T-helper 17 cell (primary cell): Measurements from ENCODE around the gene INTS14. TPM values are rescaled to one million over a fixed set of nuclear protein-coding genes. Genes with fewer than 3 reads are reported as not detected.
"Not testable (repeated sequence)": the region's sequence is repeated elsewhere in the genome, so short reads cannot be mapped to it uniquely, and the experiment has no call there.

Experiments used
- ATAC-seq: fragments of 150-1000 bp; cut with Tn5 transposase; 2 replicates; pipeline ENCODE4 v1.10.0; 2021; ENCODE audit warnings: mild to moderate bottlenecking, moderate library complexity
- DNase-seq, 3 donors: peaks; one replicate each; pipeline versions ENCODE4 v3.0.0 to v3.0.0-alpha.2; 2020 to 2021
- H3K9me3 ChIP-seq: one replicate; pipeline ENCODE4 v1.7.0; 2013; ENCODE audit warnings: low read length, mild to moderate bottlenecking; ENCODE audit not compliant: control insufficient read depth, poor library complexity, severe bottlenecking
- H3K27ac Mint-ChIP-seq: one replicate; pipeline ENCODE4 v1.8.0; 2022; ENCODE audit warnings: mild to moderate bottlenecking, moderate library complexity, mixed read lengths
- H3K27me3 Mint-ChIP-seq: one replicate; pipeline ENCODE4 v1.8.0; 2022; ENCODE audit warnings: mixed read lengths
- H3K36me3 Mint-ChIP-seq: one replicate; pipeline ENCODE4 v1.8.0; 2022; ENCODE audit warnings: low read depth, mixed read lengths
- H3K4me1 Mint-ChIP-seq: one replicate; pipeline ENCODE4 v1.8.0; 2022; ENCODE audit warnings: mild to moderate bottlenecking, mixed read lengths
- H3K4me3 Mint-ChIP-seq: one replicate; pipeline ENCODE4 v1.8.0; 2022; ENCODE audit warnings: mild to moderate bottlenecking, moderate library complexity, mixed read lengths
- total RNA-seq, 4 donors: library from RNA in 2 of 4; stranded (reverse) in 2 of 4; gene quantifications; one replicate each; pipeline ENCODE4 v1.2.3 and lab custom pipeline; 2022 to 2026

Gene INTS14
- total RNA-seq, 2 donors from 2014 or later = 19.2 to 23.7 TPM

GRCh38 chr15:65620833-65621232 is 9.9 kb upstream of the INTS14 start:
- H3K36me3 Mint-ChIP-seq = peaks cover 7% of the 10 kb centered on the region

DNA sequence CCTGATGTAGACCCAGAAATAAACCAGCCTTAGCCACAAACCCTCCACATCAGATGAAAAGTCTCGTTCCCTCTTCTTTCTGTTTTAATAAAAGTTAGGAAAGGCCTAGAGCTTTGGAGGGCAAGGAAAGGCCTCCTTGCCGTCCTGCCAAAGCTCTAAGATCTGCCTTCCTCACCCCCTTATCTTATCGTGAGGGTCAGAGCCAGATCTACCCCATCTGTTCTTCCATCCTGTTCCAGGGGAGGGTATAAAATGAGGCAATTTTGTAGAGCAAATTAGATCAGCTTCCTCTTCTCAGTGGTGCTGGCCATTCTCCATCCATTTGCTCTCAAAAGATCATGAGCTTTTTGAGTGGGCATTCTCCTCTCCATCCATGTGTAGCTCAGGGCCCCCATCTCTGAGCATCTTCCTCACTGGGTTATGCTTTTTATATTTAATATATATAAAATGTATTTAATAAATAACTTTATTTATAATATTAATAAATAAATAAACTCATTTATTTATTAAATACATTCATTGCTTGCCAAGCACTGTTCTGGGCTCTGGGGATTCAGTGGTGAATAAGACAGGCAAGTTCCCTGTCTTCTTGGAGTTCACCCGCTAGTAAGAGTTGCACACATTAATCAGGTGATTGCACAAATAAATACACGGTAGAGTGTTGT is 8.8 kb upstream of the INTS14 start:
- H3K27me3 Mint-ChIP-seq = no peaks in the 10 kb centered on the region
- DNase-seq = no peak
- peaks cover 2% of the 10 kb centered on the region for H3K36me3 Mint-ChIP-seq
- no peaks in the 10 kb centered on the region for H3K9me3 ChIP-seq
- H3K4me1 Mint-ChIP-seq = no peaks in the 10 kb centered on the region
- ATAC-seq = no peak
- no peak overlapping the region for H3K27ac Mint-ChIP-seq
- peak overlapping the region; percentile 59 for H3K4me3 Mint-ChIP-seq

More at GRCh38 chr15:65620833-65621232, 9.9 kb upstream of the INTS14 start:
- H3K4me1 Mint-ChIP-seq = no peaks in the 10 kb centered on the region
- ATAC-seq (no peak), DNase-seq (no peak)
- H3K27me3 Mint-ChIP-seq = no peaks in the 10 kb centered on the region
- no peak overlapping the region for H3K4me3 Mint-ChIP-seq
- H3K27ac Mint-ChIP-seq = no peak overlapping the region
- H3K9me3 ChIP-seq = no peaks in the 10 kb centered on the region

- H3K4me1 Mint-ChIP-seq = peaks cover 2% of the 10 kb centered on the region
- no peak overlapping the region for H3K27ac Mint-ChIP-seq
- no peak for ATAC-seq
- no peak for DNase-seq
- H3K27me3 Mint-ChIP-seq = no peaks in the 10 kb centered on the region
- H3K4me3 Mint-ChIP-seq = no peak overlapping the region
- H3K9me3 ChIP-seq = no peaks in the 10 kb centered on the region
- no peaks in the 10 kb centered on the region for H3K36me3 Mint-ChIP-seq
Observed at GRCh38 chr15:65618560-65619109, 7.7 kb upstream of the INTS14 start.

DNA sequence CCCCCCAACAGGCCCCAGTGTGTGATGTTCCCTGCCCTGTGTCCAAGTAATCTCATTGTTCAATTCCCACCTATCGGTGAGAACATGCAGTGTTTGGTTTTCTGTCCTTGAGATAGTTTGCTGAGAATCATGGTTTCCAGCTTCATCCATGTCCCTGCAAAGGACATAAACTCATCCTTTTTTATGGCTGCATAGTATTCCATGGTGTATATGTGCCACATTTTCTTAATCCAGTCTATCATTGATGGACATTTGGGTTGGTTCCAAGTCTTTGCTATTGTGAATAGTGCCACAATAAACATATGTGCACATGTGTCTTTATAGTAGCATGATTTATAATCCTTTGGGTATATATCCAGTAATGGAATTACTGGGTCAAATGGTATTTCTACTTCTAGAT is 5.0 kb upstream of the INTS14 start:
- ATAC-seq, H3K9me3 ChIP-seq, H3K4me3 Mint-ChIP-seq, H3K27me3 Mint-ChIP-seq, H3K36me3 Mint-ChIP-seq, H3K27ac Mint-ChIP-seq, DNase-seq: not testable (repeated sequence)
- H3K4me1 Mint-ChIP-seq = peaks cover 18% of the 10 kb centered on the region

GRCh38 chr15:65612949-65613744 is 2.2 kb upstream of the INTS14 start:
- peaks cover 20% of the 10 kb centered on the region for H3K4me1 Mint-ChIP-seq
- no peaks in the 10 kb centered on the region for H3K36me3 Mint-ChIP-seq
- no peaks in the 10 kb centered on the region for H3K27me3 Mint-ChIP-seq
- DNase-seq = no peak
- ATAC-seq = no peak
- H3K4me3 Mint-ChIP-seq = no peak overlapping the region
- no peaks in the 10 kb centered on the region for H3K9me3 ChIP-seq
- no peak overlapping the region for H3K27ac Mint-ChIP-seq

- no peak for ATAC-seq
- DNase-seq = no peak
- H3K4me1 Mint-ChIP-seq = peaks cover 20% of the 10 kb centered on the region
- no peaks in the 10 kb centered on the region for H3K9me3 ChIP-seq
- no peaks in the 10 kb centered on the region for H3K27me3 Mint-ChIP-seq
- H3K36me3 Mint-ChIP-seq = no peaks in the 10 kb centered on the region
- H3K4me3 Mint-ChIP-seq = peak overlapping the region; percentile 98
- H3K27ac Mint-ChIP-seq = no peak overlapping the region
Observed at GRCh38 chr15:65612616-65612946, 1.6 kb upstream of the INTS14 start.

- DNase-seq (no peak), ATAC-seq (no peak)
- Mint-ChIP-seq H3K27ac (peak overlapping the region; percentile 96), H3K4me3 (peak overlapping the region; percentile 98), H3K4me1 (peaks cover 20% of the 10 kb centered on the region), H3K36me3 (no peaks in the 10 kb centered on the region), H3K27me3 (no peaks in the 10 kb centered on the region)
- no peaks in the 10 kb centered on the region for H3K9me3 ChIP-seq
Observed at GRCh38 chr15:65611888-65612615, 1.1 kb upstream of the INTS14 start.

GRCh38 chr15:65603559-65603958 is 7.4 kb downstream of the INTS14 start:
- H3K4me1 Mint-ChIP-seq = no peaks in the 10 kb centered on the region
- ATAC-seq = no peak

DNA sequence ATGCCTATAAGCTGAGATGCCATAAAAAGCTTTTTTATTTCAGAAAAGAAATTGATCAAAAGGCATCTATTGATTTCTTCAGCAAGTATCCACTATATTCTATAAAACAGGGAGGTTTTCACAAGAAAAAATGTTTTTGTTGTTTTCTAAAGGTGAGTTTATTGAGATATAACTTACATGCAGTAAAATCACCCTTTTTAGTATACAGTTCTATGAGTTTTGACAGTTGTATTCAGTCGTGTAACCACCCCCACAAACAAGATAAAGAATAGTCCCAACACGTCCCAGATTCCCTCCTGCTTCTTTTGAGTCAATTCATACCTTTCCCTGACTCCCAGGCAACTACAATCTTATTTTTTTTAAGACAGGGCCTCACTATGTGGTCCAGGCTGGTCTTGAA is 7.8 kb downstream of the INTS14 start:
- H3K27ac Mint-ChIP-seq = no peak overlapping the region
- H3K4me3 Mint-ChIP-seq = no peak overlapping the region
- no peaks in the 10 kb centered on the region for H3K9me3 ChIP-seq
- no peaks in the 10 kb centered on the region for H3K4me1 Mint-ChIP-seq
- no peaks in the 10 kb centered on the region for H3K27me3 Mint-ChIP-seq
- ATAC-seq (no peak), DNase-seq (no peak)
- no peaks in the 10 kb centered on the region for H3K36me3 Mint-ChIP-seq

More at GRCh38 chr15:65603559-65603958, 7.4 kb downstream of the INTS14 start:
- no peaks in the 10 kb centered on the region for H3K9me3 ChIP-seq
- H3K36me3 Mint-ChIP-seq = no peaks in the 10 kb centered on the region
- no peak overlapping the region for H3K27ac Mint-ChIP-seq
- H3K27me3 Mint-ChIP-seq = no peaks in the 10 kb centered on the region
- no peak overlapping the region for H3K4me3 Mint-ChIP-seq
- DNase-seq = no peak

DNA sequence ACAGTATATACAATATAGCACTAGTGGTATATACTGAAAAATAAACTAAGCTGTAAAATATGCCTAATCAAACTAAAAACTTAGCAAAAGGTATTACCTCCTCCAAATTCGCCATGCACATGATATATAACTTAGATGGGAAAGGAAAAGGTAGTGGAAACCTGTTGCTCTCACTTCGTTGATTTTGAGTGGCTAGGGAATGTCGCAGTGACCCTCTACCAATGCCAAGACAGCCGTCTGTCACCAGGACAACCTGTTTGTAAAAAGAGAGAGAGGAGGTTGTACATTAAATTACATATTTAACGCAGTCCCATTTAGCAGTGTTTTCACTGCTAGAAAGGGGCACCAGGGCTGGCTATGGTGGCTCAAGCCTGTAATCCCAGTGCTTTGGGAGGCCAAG is 11.3 kb downstream of the INTS14 start:
- peaks cover 3% of the 10 kb centered on the region for H3K36me3 Mint-ChIP-seq
- H3K27ac Mint-ChIP-seq = no peak overlapping the region
- ATAC-seq = no peak
- DNase-seq = no peak
- H3K9me3 ChIP-seq = no peaks in the 10 kb centered on the region
- no peak overlapping the region for H3K4me3 Mint-ChIP-seq
- no peaks in the 10 kb centered on the region for H3K27me3 Mint-ChIP-seq
- no peaks in the 10 kb centered on the region for H3K4me1 Mint-ChIP-seq

- peaks cover 3% of the 10 kb centered on the region for H3K36me3 Mint-ChIP-seq
- ATAC-seq = no peak
Observed at GRCh38 chr15:65598468-65598867, 12.5 kb downstream of the INTS14 start.

DNA sequence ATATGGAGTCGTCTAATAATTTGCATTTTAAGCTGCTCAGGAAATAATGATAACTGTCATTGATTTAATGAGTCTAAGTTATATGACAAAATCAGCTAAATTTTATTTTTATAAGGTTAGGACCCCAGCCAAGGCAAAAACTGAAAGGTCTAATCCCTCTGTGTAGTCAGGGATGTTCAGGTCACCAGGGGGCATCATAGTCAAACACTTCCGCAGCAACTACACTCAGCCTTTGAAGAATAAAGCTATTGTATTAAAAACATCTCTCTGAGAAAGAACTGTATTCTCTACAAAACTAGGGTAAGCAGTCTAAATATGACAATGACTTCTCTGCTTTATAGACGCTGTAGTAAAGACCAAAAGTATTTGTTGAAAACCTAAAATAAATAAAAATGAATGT is 15.0 kb downstream of the INTS14 start:
- H3K36me3 Mint-ChIP-seq = peaks cover 7% of the 10 kb centered on the region
- H3K4me3 Mint-ChIP-seq = no peak overlapping the region
- DNase-seq (no peak), ATAC-seq (no peak)
- H3K4me1 Mint-ChIP-seq = peaks cover under 1% of the 10 kb centered on the region
- no peaks in the 10 kb centered on the region for H3K9me3 ChIP-seq
- H3K27ac Mint-ChIP-seq = no peak overlapping the region
- H3K27me3 Mint-ChIP-seq = no peaks in the 10 kb centered on the region

More at GRCh38 chr15:65598468-65598867, 12.5 kb downstream of the INTS14 start:
- no peak overlapping the region for H3K4me3 Mint-ChIP-seq
- no peak for DNase-seq
- H3K4me1 Mint-ChIP-seq = no peaks in the 10 kb centered on the region
- no peak overlapping the region for H3K27ac Mint-ChIP-seq
- H3K27me3 Mint-ChIP-seq = no peaks in the 10 kb centered on the region
- H3K9me3 ChIP-seq = no peaks in the 10 kb centered on the region

DNA sequence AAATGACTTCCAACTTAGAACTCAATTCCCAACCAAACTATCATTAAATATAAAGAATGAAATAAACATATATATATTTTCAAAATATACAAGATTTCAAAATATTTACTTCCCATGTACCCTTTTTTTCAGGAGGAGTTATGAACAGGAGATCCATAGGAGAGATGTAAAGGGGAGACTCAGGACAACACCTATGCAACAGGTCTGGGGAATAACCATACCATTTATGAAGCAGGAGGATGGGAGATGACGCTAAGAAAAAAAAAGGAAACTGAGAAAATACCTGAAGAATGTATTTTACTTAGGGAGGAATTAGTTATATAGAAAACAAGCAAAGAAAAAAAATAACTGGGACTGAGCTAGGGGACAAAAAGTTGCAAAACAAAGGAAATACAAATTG is 23.8 kb downstream of the INTS14 start:
- Mint-ChIP-seq H3K27me3 (no peaks in the 10 kb centered on the region), H3K27ac (no peak overlapping the region), H3K4me1 (peaks cover 40% of the 10 kb centered on the region), H3K4me3 (no peak overlapping the region), H3K36me3 (peaks cover 27% of the 10 kb centered on the region)
- DNase-seq (no peak), ATAC-seq (no peak)
- no peaks in the 10 kb centered on the region for H3K9me3 ChIP-seq
